NCI-H146 treated with DMSO at 0.1 percent for 48 hours (cell line): ENCODE data around the gene ACKR3.

ENCODE experiments used
- DNase-seq: peaks from one replicate; lab custom pipeline; 2025; ENCODE audit not compliant: unreplicated experiment; lab: John Stamatoyannopoulos, UW

ACKR3 gene

GRCh38 chr2:236548179-236548921 is 21.3 kb upstream of the ACKR3 start:
- no peak for DNase-seq

DNA sequence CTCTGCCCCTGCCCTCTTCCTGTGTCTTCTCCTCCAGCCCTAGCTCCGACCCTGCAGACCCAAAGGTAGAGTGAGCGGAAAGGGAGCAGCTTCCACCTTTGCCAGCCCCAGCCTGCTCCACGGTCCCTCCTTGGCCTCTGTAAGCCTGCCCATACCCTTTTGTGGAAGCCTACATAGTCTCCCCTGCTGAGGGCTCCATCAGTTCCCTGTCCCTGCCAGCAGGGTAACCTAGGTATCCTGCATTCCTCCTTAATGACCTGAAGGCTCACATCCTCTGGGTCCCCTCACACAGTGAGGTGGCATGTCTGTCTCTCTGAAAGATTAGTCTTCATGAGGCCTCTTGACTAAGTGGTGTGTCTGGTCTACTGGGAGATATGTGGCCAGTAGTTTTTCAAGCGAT is 20.5 kb upstream of the ACKR3 start:
- DNase-seq, result no peak

- DNase-seq, result no peak
Observed at GRCh38 chr2:236550290-236550689, 19.3 kb upstream of the ACKR3 start.

GRCh38 chr2:236550701-236551465 is 18.7 kb upstream of the ACKR3 start:
- DNase-seq, result no peak

- DNase-seq, result no peak
Observed at GRCh38 chr2:236551471-236552211, 18.0 kb upstream of the ACKR3 start.

DNA sequence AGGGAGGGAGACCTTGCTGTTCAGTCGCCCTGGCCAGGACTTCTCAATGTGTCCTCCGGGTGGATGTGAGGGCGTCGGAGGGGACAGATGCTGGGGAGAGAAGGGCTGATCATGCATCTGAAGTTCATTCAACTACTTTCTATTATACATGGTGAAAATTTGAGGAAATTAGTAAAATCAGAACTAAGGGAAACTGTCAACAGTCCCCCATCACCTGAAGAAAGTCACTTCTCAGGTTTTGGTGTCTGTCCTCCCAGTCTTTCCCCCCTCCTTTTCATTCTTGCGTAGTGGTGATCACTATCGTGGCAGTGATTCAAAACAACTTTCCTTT is 17.4 kb upstream of the ACKR3 start:
- no peak for DNase-seq

DNA sequence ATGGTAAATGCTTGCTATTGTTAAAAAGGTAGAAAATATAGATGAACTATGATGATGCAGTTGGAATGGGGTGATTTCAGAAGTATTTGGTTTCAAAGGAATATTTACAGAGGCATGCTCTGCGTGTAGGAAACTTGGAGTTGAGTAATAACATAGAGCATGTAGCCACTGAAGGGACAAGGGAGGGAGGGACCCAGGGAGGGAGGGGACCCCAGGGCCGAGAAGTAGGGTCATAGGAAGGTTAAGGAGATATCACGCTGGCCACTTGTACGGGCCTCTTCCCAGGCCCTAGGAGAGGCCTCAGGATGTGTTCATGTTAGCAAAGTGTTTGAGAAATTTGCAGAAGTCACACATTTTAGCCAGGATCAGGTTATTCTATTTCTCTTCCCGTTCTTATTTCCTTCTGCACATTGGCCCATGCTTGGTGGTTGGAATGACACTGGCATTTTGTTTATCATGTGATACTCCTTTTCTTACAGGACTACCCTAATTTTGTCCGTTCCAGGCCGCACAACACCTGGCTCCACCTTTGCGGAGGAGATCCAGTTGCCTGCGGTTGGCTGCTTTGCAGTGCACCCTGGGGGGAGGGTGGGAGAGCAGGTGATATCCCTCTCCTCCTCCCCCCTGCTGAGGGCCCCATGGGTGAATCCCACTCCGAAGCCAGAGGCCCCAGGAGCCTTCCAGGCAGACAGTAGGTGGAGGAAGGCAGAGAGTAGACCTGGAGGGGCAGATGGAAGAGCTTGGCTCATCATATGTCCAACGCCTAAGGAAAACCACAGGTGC is 16.9 kb upstream of the ACKR3 start:
- no peak for DNase-seq

DNA sequence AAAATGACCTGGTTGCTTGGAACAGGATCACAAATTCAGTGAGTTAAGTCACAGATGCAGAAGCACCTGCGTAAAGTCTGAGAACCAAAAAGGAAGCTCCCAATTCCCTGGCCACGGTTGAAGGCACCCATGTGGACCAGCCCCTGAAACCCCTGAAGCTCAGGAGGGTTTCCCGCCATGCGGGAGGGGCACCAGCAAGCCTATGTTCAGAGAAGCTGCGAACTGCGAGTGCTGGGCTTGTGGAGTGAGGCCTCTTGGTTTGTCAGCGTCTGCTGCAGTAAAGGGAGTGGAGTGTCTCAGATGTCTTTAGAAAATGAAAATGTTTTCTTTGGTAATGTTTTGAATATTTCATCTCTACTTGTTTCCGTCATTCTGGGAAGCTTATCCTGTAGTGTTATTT is 16.1 kb upstream of the ACKR3 start:
- no peak for DNase-seq

DNA sequence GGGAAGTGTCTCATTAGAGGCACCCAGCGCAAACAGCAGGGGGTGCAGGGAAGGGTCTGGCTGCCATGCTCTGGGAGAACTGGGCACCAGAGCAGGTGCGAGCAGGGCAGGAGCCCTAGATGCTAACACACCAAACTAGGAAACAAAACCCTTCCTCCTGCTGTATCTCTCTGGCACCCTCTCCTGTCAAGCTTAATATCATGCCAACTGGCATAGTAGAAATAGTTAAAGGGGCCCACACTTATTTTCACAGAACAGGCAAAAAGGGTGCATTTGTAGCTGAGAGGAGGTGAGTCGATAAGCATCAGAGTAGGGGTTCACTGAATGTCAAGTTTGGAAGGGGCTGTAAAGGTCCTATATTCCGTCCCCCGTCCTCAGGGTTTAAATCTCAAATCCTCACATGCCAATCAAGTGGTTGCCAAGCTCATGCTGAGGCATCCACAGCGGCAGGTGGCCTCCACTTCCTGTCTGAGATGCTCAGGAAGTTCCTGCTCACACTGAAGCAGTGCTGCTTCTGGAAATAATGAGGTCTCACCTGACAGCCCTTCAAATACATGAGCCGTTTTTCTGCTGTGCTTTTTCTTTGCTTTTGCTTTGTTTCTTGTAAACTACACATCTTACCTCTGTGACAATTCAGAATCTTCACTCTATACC is 14.9 kb upstream of the ACKR3 start:
- no peak for DNase-seq

DNA sequence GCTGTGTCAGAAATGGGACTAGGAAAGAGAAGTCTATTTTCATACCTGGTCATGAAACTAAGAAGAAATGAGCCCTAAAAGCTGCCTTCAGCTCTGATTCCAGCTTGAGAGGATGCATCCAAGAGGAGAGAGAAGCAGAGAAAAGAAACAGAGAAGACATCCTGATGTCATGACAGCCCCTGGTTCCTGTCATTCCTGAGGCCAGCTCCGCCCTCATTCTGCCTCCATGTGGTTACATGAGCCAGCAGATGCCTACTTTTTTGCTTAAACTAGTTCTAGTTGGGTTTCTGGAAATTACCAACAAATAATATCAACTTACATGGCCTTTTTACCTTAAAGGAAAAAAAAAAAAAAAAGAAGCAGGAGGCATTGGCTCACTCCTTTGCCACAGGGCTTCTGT is 14.1 kb upstream of the ACKR3 start:
- no peak for DNase-seq

DNA sequence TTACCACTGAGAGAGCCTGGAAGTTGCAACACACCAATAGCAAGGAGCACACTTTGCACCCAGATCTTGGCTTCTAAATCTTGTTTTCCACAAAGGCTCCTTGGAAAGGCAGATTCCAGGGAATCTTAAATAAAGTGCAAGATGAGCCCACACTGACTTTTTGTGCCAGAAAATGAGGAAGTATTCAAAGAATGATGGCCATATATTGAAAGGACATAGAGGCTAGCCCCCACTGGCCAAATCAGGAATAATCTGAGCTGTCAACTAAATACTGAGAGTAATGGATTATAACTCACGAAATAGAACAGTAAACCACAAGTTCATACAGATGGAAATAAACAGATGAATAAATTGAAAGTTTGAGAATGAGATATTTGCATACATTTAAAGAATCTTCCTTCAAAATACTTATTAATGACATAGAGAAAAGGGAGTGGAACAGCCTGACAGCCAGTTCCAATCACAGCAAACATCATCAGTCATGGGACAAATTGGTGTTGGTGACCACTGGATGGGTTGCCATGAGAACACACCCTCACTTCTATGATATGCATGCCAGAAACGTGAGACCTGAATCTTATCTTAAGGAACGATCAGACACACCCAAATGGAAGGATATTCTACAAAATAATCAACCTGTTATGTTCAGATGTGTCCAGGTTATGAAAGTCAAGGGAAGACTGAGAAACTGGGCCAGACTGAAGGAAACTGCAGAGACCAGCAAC is 12.2 kb upstream of the ACKR3 start:
- no peak for DNase-seq

GRCh38 chr2:236558036-236558435 is 11.6 kb upstream of the ACKR3 start:
- DNase-seq, result no peak

DNA sequence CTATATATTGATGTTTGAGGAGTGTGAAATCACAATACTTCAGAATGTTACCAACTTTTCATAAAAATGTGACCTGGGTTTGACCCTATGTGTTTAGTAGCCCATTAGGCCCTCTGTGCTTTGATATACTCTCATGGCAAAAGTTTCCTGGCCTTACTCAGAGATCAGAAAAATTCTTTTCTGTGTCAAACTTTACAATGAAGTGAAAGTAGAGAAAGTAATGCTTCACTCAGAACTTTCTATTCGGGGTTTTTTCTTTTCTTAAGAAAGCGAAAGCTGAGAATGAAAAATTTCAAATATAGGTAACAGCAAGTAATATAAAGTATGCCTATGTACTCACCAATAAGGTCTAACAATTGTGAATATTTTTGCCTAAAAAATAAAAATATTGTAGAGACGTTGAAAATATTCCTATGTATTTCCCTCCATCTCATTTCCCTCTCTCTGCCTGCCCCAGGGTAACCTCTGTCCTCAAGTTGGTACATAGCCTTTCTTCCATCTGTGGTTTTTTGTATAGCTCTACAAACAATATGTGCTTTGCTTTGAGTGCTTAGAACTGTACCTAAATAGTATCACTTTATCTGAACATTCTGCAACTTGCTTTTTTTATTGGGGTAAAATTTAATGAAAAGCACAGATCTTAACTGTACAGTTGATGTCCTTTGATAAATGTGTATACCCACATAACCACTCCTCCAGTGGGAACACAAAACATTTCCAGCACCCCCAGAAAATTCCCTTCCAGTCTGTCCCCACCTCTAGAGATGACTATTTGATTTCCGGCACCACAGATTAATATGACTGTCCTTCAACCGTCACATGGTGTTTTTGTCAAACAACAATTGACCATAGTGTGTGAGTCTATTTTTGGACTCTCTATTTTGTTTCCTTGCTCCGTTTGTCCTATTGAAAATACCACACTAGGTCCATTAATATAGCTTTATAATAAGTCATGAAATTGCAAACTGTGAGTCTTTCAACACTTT is 10.3 kb upstream of the ACKR3 start:
- no peak for DNase-seq

DNA sequence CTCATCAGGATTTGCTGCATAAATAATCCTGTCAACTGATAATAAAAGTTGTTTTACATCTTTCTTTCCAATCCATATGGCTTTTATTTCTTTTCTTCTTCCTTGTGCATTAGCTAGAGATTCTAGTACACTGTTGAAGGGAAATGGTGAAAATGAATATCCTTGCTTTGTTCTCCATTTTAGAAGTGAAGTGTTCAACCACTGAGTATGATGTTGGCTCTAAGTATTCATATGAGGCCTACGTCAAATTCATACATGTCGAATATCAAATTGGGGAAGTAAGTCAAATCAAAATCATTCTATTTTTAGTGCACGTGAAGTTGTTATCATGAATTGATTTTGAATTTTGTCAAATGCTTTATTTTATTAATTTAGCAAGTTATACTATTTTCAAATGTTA is 7.8 kb upstream of the ACKR3 start:
- no peak for DNase-seq

DNA sequence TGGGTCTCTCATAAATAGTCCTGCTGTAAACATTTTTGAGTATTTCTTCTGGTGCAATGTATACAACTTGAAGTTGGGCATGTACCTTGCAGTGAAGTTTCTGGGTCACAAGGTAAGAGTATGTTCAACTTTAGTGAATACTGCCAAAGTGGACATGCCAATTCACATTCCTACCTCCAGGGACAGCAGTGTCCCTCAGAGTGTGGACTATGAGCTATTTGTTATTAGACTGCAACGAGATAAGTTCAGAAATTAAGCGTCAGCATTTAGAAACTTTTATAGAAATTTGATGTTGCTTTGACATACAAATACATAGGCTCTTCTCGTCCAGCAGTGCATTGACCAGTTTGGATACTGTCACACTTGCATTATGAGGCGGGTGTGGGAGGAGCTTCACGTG is 7.2 kb upstream of the ACKR3 start:
- DNase-seq, result no peak

DNA sequence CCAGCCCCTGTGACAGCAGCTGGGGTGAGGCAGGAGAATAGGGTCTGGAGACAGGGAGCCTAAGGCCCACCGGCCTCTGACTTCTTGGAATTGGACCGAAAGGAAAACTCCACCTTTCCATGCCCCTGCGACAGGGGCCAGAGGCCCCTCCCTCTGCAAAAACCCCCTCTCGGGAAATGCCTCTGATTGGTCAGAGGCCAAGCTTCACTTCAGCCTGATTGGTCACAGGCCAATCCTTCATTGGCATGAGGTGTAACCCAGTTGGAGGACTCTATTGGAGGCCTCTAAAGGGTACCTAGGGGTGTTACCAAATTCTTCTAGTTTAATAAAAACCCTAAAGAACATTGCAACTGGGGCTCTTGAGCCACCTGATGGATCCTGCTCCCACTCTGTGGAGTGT is 5.7 kb upstream of the ACKR3 start:
- no peak for DNase-seq

- no peak for DNase-seq
Observed at GRCh38 chr2:236565212-236565611, 4.4 kb upstream of the ACKR3 start.

GRCh38 chr2:236565879-236566402 is 3.7 kb upstream of the ACKR3 start:
- no peak for DNase-seq

DNA sequence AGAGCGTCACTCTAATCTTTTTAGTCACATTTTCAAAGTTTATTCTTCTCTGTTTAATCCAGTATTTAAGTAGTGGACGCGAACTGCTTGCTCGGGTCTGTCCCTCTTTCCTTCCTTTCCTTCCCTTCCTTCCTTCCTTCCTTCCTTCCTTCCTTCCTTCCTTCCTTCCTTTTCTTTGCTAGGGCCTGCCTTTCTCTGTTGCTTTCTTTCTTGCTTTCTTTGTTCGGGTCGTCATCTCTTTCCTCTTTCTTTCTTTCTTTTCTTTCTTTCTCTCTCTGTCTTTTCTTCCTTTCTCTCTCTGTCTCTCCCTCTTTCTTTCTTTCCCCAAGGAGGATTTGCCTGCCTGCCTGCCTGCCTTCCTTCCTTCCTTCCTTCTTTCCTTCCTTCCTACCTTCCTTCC is 3.0 kb upstream of the ACKR3 start:
- no peak for DNase-seq
